COLO829 (cell line): ENCODE results near the gene NPLOC4.
A peak's percentile ranks its signal among the peaks of the same experiment; 100 is the strongest.

Source experiments
- DNase-seq: peaks from one replicate; pipeline ENCODE4 v3.0.0; 2012; ENCODE audit warnings: low spot score

The NPLOC4 gene

DNA sequence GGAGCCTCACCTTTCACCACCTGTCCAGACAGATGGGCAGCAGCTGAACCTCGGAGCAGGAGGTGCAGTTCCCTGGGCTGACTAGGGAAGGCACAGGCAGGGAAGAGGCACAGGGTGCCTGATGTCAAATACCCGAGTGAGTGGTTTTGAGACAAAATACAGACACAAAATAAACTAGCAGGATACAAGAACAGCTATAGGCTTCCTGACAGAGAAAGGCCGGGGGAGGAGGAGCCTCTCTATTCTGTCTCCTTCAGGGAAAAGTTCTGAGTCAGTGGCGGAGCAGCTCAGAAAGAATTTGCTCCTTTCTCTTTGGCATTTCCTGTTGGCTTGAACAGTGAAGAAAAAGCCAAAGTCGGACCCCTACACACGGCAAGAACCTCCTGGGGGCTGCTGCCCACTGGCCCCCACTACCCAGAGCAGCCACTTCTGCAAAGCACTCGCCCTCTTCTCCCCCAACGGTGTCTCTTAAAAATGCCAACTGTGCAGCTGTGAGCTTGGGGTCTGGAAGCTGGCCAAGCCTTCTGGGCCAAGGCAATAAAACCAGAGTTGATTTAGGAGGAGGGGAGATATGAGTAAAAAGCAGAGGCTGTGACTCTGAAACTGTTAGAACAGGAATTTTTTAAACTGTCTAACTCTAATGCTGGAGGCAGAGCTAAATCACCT, 70.3 kb downstream of the NPLOC4 start:
- peak; percentile 77 for DNase-seq

DNA sequence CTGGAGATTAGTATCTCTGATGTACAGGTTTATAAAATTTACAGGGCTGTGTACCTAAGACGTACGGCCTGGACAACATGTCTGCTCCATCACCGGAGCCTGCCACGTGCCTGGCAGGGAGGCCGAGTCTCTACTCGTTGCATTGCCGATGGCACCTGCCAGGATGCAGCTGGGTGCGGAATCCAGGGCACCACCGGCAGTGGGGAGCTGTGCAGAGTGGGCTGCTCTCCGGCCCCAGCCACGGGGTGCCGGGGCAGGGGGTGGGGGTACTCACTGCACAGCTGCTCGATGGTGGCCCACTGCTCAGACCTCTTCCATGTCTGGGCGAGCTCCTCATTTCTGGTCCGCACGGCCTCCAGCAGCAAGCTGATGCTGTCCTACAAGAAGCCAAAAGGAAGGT, 71.7 kb downstream of the NPLOC4 start:
- no peak for DNase-seq

DNA sequence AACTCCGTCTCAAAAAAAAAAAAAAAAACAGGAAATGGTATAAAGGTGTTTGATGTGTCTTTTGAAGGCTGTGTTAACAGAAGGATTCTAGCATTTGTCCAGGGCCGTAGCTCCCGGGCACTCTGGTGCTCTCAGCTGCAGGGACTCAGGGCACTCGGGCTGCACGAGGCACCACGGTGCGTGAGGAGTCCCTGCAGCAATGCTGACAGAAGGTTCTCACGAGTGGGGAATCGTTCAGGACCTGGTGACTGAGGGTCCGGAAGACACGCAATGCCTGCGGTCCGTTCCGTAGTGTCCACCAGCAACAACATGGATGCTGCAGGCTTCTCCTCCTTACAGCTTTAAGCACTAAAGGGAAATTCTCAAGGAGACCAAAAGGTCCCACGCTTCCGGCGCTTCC, 72.1 kb downstream of the NPLOC4 start:
- no peak for DNase-seq

DNA sequence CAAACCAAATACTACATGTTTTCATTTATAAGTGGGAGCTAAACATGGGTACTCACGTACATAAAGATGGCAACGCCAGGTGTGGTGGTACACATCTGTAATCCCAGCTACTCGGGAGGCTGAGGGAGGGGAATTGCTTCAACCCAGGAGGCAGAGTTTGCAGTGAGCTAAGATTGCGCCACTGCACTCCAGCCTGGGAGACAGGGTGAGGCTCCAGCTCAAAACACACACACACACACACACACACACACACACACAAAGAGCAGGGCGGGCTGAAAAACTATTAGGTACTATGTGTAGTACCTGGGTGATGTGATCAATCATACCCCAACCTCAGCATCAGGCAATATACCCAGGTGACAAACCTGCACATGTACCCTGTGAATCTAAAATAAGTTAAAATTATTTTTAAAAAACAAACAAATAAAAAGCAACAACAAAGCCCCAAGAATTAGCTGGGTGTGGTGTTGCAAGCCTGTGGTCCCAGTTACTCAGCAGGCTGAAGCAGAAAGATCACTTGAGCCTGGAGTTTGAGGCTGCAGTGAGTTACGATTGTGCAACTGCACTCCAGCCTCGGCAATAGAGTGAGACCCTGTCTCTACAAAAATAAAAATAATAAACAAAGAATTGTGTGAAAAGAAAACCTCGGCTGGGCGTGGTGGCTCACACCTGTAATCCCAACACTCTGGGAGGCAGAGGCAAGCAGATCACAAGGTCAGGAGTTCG, 72.9 kb downstream of the NPLOC4 start:
- DNase-seq, result no peak

DNA sequence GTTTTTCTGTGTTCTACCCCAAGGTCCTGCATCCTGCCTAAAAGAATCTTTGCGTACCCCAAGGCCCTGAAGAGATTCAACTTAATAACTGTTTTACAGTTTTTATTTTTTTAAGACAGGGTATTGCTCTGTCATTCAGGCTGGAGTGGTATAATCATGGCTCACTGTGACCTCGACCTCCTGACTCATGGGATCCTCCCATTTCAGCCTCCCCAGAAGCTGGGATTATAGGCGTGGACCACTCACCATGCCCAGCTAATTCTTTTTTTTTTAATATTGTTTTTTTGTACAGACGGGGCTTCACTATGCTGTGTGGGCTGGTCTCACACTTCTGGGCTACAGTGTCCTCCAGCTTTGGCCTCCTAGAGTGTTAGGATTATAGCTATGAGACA, 75.4 kb downstream of the NPLOC4 start:
- no peak for DNase-seq

DNA sequence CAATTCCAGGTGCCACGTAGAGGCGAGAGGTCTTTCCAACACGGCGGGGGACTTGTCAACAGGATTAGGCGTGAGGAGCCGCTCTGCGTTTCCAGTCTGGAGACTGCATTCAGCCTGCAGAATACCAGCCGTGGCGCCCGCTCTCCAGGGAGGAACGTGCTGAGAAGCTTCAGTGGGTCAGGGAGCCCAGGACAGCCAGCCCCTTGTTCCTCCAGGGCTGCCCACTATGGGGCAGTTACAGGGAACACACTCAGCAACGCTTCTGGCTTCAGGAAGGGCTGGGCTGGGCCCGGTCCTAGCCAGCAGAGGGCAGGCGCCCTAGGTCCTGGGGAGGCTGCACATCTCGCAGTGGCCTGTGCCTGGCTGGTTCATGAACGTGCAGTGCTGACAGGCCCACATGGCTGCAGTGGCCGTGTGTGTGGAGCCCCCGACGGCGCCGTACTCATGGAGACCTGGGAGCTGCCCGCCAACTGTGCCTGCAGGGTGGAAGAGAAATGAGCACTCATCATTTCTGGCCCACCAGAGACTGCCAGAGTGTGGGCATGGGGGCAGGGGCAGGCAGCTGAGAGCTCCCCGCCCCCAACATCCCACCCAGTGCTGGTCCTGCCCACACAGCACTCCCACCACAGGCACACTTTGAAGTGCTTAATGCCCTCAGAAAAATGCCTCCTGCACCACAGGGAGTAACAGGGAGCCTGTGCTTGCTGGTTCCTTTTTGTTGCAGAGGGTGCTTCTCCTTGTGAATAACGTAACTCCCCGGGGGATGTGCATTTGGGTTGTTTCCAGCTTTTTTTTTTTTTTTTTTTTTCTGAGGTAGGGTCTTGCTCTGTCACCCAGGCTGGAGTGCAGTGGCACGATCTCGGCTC, 77.7 kb downstream of the NPLOC4 start:
- no peak for DNase-seq

DNA sequence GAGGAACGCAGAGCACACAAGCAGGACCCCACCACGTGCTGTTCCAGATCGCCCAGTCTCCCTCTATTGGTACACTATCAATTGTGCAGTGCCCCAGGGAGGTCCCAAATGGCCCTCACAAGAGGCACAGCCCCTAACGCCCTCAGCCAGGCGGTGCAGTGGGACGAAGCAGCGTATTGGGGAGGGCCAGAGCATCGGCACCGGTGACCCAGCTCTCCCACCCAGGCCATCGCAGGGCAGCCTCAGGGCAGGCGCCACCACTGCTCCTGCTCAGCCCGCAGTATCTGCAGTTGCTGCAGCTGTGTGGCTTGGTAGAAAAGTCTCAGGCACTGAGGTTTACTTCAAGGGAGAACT, 78.8 kb downstream of the NPLOC4 start:
- no peak for DNase-seq

DNA sequence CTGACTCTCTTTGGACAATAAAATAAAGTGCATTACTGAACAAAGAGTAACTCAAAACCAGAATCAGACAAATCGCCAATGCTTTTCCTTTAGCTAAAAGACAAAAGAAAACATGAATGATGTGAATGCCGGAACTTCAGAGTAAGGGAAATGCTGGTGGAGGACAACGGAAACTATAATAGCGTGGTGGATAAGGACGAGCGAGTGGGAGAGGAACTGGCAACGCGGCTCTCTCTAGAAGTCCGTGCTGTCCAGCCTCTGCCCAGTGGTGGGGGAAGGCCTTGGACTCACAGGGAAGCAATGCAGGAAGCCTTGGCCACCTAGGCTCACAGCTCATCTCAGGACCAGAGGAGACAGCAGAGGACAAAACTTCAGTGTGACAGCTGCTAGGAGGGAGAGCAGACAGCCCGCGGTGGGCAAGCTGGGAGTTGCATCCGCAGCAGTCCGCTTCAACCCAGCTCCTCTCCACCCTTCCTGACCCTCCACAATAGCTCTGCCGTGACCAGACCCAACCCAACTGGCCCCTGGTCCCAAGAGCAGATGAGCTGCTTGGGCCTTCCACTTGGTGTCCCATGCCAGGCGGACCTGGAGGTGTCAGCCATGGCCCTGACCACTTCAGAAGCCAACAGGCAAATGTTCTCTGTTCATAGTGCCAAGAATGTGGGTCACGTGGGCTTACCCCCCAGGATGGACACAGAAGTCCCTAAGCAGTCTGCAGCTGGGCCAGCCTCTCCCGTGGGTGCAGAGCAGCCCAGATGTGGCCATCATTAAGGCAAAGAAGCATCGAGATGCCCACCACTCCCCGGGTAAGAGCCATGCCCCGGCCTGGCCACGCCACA, 79.4 kb downstream of the NPLOC4 start:
- DNase-seq, result no peak

DNA sequence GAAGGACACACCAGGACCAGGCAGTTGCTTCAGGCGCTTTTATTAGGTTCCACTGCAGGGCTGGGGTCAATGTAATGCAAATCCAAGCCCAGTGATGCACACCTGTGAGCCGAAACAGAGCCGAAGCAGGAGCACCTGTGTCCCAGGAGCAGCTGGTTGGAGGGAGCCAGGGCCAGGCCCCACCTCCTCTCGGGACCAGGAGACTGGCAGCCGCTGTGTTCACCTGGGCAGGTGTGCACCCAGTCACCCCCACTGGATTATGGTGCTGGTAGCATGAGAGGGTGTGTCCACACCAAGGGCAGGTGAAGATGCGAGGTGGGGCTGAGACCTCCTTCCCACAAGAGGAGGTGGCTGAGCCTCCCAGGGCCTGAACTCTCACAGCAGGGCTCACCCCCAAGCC, 80.0 kb downstream of the NPLOC4 start:
- no peak for DNase-seq

DNA sequence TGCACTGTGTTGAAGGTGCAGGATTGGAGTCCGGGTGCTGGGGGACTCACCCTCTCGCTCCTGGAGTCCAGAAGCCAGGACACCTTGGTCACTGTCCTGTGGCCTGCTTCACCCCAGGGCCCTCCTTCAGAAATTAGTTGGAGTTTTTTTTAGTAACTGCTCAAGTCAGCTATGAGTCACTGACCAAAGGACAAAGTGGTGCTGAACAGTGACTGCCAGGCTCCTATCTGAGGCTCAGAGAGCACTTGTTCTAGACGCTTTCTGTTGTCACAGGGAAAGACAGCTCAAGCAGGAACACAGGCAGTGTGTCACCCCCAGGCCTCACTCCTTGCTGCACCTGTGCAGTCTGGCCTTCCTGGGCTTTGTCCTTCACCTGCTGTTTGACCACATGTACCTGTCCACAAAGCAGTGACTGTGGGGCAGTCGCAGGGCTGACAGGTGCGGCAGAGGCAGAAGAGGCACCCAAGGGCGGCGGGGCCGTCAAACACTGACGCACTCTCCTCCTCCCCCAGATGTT, 80.7 kb downstream of the NPLOC4 start:
- no peak for DNase-seq

DNA sequence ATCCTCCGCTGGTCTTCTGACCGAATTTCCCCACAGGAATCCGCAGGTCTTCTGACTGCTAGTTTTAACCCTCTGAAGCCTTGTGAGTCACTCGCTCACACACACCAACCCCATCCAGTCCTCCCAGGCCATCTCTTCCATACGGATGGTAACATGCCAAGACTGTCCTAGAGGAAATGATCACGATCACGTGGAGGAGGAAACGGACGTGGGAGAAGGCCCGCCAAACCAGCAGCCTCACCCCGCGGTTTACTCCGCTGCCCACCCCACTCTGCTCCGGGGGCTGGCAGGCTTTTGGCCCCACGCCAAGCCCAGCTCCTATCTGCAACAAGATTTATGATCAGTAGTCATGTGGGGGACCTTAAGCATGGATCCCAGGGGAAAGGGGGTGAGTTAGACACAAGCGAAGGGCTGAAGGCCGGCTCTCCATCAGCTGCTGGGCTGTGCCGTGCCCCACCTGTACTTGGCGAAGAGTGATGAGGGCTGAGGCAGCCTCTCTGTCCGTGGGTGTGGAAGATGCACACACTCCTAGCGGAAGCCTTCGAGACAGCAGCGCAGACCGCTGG, 83.2 kb downstream of the NPLOC4 start:
- peak; percentile 87 for DNase-seq

DNA sequence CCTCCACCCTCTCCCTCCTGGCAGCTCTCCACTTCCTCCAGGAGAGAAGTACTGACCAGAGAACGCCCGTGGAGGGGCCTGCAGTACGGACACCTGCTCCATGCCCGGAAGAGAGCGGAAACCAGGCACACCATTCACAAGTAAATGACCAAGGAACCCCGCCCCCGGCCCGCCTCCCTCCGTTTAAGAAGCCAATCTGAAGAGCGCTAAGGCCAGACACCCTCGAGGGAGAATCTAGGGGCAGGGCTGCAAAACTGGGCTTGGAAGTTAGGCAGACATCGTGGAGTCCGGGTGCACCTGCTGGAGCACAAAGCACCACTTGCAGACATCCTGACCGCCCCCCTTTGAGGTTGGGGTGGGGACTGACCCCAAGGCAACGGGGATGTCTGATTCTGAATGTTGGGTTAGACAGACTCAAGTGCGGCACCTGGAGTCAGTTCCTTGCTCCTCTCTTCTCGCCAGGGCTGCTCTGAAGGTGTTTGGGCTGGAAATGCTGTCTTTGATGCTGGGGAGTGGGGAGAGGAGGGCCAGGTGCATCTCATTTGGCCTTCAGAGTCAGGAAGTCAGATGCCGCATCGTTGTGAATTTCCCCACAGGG, 83.8 kb downstream of the NPLOC4 start:
- peak; percentile 80 for DNase-seq

DNA sequence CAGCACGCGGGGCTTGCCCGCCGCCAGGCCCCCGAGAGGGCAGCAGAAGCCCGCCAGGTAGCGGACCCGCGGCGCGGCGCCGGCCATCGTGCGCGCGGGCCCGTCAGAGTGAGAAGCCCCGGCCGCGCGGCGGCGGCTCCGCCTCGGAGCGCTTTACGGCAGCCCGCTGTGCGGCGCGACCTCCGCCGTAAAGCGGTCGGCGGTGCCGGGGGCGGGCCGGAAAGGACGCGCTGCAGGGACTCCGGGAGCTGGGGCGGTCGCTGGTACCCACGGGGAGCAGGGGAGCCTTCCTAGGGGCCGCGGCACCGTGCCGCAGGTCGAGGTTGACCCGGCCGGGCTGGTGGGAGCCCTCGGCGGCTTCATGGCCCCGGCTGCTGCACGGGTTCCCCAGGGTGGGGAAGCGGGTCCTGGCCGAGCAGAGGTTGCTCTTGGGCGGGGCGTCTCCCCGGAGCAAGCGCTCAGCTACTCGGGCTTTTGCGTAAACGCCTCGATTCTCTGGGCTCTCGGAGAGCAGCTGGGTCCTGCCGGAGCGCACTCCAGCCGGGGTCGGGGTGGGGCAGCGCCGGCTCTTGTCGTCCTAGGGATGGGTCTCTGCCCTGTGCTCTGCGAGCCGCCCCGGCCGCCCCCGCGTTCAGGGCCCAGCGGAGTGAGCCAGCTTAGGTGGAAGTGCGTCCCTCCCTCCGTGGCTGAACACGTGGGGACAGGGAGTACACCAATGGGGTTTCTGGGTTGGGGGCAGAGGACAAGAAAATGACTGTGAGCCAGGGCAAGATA, 84.5 kb downstream of the NPLOC4 start, which contains the start of gene FAAP100:
TSS of gene FAAP100 (minus strand) at position 110 of the 774 bp plus-strand sequence. CDS start at position 87, 23 bp downstream.
- DNase-seq, result peak; percentile 81

DNA sequence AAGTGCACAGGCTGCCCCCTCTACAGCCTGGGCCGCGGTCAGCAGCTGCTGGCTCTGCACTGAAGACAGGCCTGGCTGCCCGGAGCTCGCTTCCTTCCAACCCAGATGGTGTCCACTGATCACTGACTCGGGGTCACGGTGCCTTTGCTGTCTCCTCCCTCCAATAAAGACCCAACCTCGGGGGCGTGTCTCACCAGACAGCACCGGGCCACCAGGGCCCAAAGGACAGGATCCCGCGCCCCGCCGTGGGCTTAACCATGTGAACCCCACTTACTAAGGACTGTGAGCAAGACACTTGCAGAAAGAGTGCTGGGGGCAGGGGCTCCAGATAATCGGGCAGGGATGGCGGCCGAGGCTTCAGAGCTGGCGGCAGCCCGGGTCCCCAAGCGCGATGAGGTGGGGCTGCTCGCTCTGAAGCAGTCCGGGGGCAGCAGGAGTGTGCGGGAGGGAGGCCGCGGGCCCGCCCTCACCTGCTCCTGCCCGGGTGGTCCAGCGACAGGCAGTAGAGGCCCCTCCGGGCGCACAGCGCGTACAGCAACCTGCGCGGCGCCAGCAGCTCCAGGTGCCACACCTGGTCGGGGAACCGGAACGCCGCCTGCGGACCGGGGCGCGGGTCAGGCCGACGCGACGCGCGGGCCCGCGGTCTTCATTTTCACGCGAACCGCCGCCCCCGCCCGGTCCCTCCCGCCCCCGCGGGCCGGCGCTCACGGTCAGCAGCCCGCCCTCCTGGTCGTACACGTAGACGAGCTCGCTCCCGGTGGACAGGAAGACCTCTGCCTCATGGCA, 85.3 kb downstream of the NPLOC4 start:
- no peak for DNase-seq

DNA sequence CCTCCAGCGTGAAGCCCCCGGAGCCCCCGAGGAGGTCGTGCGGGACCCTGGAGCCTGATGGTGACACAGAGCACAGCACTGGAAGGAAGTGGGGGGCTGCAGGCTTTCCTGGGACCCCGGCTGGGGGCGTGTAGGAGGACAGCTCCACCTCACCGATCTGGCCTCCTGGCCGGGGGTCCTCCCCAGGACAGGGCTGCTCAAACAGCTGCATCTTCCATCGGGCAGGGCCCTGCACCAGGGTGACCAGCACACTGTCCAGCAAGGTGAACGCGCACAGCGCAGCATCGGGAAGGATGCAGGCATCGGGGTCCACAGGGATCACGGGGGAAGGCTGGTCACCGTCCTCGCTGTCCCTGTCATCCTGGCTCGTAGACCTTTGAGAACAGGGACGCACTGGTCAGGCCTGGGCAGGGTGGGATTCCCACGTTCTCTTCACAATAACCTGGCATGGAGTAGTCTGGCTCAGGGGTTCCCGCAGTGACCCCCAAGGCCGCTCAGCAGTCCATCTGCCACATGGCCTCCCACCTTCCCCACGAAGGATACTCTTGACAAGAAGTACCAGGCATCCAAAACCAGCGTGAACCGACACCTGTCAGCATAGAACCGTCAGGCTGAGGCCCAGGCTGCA, 86.0 kb downstream of the NPLOC4 start:
- DNase-seq, result no peak

DNA sequence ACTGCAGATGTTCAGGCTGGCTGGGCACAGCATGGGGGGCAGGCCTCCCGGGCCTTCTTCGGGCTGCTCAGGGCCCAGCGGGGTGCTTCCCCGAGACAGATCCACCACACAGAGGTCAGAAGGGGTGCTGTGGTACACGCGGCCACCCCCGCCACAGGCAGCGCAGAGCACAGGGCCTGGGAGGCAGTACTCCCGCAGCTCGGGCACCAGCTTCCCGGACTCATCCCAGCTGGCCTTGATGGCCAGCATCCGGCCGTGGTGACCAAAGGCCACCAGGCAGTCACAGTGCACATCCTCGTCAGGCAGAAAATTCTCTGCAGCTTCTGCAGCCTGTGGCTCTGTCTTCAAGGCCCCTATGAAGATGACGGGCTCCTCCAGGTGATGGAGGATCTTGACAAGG, 86.6 kb downstream of the NPLOC4 start:
- DNase-seq, result no peak

DNA sequence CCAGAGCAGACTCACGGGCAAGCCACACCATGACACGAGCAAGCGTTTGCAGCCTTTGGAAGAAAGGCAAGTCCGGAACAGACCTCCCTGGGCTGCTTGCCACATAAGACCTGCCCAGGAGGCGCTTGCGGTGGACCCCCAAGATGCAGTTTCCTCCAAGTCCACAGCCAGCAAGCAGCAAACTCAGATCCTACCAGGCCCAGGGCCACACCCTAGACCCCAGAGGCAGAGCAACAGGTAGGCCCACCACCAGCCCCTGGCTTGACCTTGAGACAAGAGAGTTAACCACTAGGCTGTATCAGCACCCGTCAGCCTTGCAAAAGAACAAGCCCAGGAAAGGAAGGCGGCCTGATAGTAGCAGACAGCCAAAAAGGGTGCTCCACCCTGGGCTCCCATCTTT, 87.1 kb downstream of the NPLOC4 start:
- DNase-seq, result no peak

DNA sequence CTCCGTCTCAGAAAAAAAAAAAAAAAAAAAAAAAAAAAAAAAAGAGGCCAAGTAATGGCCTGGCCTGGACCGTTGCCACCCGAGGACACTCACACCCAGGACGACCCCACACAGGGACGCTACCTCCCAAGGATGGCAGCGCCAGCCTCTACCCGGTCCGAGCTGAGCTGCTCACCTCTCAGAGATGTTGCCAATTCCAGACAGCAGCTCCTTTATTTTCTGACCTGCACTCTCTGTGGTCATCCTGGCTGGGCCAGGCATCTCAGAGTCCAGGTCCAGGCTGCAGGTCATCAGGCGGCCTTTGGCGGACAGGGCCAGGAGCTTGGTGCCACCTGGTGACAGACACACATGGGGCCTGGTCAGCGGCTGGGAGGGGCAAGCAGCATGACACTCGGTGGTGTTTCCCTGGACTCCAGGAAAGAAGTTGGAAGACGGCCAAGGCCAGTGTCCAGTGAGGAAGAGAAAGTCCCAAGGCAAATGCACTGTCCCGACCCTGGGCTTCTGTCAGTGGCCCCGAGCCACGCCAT, 87.8 kb downstream of the NPLOC4 start:
- DNase-seq, result no peak

DNA sequence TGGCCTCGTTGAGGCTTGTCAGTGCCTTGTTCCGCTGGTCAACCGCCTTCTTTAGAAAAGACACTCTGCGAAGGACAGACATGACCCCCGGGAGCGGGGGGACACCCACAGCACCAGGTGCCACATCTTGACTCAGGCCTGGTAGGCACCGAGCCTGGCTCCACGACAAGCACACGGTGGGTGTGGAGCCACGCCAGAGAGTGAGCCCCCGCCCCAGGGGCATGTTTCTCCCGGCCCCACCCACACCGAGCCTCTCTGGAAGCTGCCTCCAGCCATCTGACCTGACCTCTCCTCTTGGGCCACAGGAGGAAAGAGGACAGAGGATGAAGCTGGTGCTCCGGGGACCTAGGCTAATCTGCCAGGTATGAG, 89.3 kb downstream of the NPLOC4 start:
- DNase-seq, result no peak
